Panc1 (cell line): ENCODE data around the gene NACA. TPM values are rescaled to one million over a fixed set of nuclear protein-coding genes. Genes with fewer than 3 reads are reported as not detected.

Experiments used
- ATAC-seq: fragments of 200-7000 bp; cut with Tn5 transposase; 2 replicates; pipeline ENCODE4 v1.9.1; 2020; ENCODE audit warnings: mild to moderate bottlenecking, moderate library complexity
- BruUV-seq: library from RNA; stranded (reverse); fragments of 400-500 nt; replicated peaks from 2 replicates; lab custom pipeline; 2021; lab: Mats Ljungman, UMichigan
- CTCF ChIA-PET: fragments of 300-600 bp; sonication (Branson Sonifier 250); formaldehyde crosslinking; loops from one replicate; lab custom pipeline; 2022; ENCODE audit warnings: antibody characterized with exemption; lab: Charles Lee
- POLR2A ChIA-PET: fragments of 300-600 bp; sonication (Branson Sonifier 250); formaldehyde crosslinking; loops from one replicate; lab custom pipeline; 2022; ENCODE audit warnings: antibody characterized with exemption; lab: Charles Lee
- DNase-seq: peaks from one replicate; pipeline ENCODE4 v3.0.0-alpha.2; 2010; ENCODE audit warnings: low read depth, low spot score
- H3K27ac ChIP-seq: 2 replicates; pipeline ENCODE4 v1.5.1; 2011; ENCODE audit warnings: mild to moderate bottlenecking, low read length, inconsistent platforms
- H3K27me3 ChIP-seq: fragments of 200-500 bp; sonication (Bioruptor generic); 2 replicates; pipeline ENCODE4 v1.6.0; 2014; ENCODE audit warnings: low read length, inconsistent platforms; ENCODE audit not compliant: control insufficient read depth, insufficient read depth
- H3K36me3 ChIP-seq: fragments of 200-500 bp; sonication (Bioruptor generic); 2 replicates; pipeline ENCODE4 v1.5.1; 2014; ENCODE audit warnings: inconsistent platforms, mild to moderate bottlenecking, low read length, moderate library complexity; ENCODE audit not compliant: control insufficient read depth, insufficient read depth
- H3K4me1 ChIP-seq: 2 replicates; pipeline ENCODE4 v1.5.1; 2011; ENCODE audit warnings: inconsistent platforms, mild to moderate bottlenecking, low read length, moderate library complexity; ENCODE audit not compliant: control insufficient read depth, insufficient read depth
- H3K4me3 ChIP-seq, 2 experiments: 2 replicates each; pipeline ENCODE4 v1.5.1; 2011 to 2012; ENCODE audit warnings: low read depth in 2 of 2, low read length in 2 of 2, mild to moderate bottlenecking in 2 of 2, inconsistent platforms in 1 of 2, moderate library complexity in 1 of 2
- H3K9me3 ChIP-seq: fragments of 200-500 bp; sonication (Bioruptor generic); 2 replicates; pipeline ENCODE4 v1.5.1; 2014; ENCODE audit warnings: low read depth, mild to moderate bottlenecking, inconsistent platforms, low read length, moderate library complexity; ENCODE audit not compliant: control insufficient read depth, insufficient read depth
- CTCF ChIP-seq: fragments of 450-650 bp; IDR thresholded peaks from 2 replicates; pipeline ENCODE4 v1.5.1; 2017; ENCODE audit warnings: mild to moderate bottlenecking
- POLR2AphosphoS5 ChIP-seq: IDR thresholded peaks from 2 replicates; pipeline ENCODE4 v1.6.1; 2012; ENCODE audit warnings: mild to moderate bottlenecking, low read depth, low read length, moderate library complexity
- SIN3A ChIP-seq: IDR thresholded peaks from 2 replicates; pipeline ENCODE4 v1.6.1; 2012; ENCODE audit warnings: low read depth, mild to moderate bottlenecking, low read length, moderate library complexity, borderline replicate concordance; ENCODE audit not compliant: insufficient read depth
- TCF7L2 ChIP-seq: IDR thresholded peaks from 2 replicates; pipeline ENCODE4 v1.6.1; 2011; ENCODE audit warnings: mild to moderate bottlenecking, low read depth, low read length, inconsistent platforms
- in situ Hi-C: cut with HindIII; loops from 2 replicates; pipeline ENCODE4 v1.10.0; 2016; ENCODE audit warnings: low sequenced_read_pairs, low pct_unique_long_range_greater_than_20kb
- intact Hi-C: fragments of 100-400 bp; cut with micrococcal nuclease; formaldehyde crosslinking; loops from one replicate; pipeline ENCODE4 v1.10.0; 2022; ENCODE audit not compliant: unreplicated experiment
- total RNA-seq: library from RNA; stranded (reverse); gene quantifications from one replicate; pipeline ENCODE4 v1.2.1, GENCODE V29; 2021; ENCODE audit not compliant: unreplicated experiment
- TF ChIP-seq, protein P1 (sequence below), 2 experiments: IDR thresholded peaks; 2 replicates each; pipeline ENCODE4 v1.6.1; 2011 to 2012; ENCODE audit warnings: low read depth in 2 of 2, control low read depth in 1 of 2, low read length in 1 of 2, mild to moderate bottlenecking in 1 of 2, moderate library complexity in 1 of 2; ENCODE audit not compliant: insufficient read depth in 1 of 2

NACA gene
- total RNA-seq, 1 experiment from 2014 or later = 716 TPM

- Histone ChIP-seq H3K4me1 (peaks cover 44% of the 10 kb centered on the region), H3K27me3 (no peaks in the 10 kb centered on the region), H3K4me3 (no peak overlapping the region), H3K36me3 (peaks cover 39% of the 10 kb centered on the region), H3K9me3 (no peaks in the 10 kb centered on the region), H3K27ac (no peak overlapping the region; the same call in 1 of the 2 replicates)
- TF ChIP-seq CTCF = no peak
- TF ChIP-seq, protein P1, sequence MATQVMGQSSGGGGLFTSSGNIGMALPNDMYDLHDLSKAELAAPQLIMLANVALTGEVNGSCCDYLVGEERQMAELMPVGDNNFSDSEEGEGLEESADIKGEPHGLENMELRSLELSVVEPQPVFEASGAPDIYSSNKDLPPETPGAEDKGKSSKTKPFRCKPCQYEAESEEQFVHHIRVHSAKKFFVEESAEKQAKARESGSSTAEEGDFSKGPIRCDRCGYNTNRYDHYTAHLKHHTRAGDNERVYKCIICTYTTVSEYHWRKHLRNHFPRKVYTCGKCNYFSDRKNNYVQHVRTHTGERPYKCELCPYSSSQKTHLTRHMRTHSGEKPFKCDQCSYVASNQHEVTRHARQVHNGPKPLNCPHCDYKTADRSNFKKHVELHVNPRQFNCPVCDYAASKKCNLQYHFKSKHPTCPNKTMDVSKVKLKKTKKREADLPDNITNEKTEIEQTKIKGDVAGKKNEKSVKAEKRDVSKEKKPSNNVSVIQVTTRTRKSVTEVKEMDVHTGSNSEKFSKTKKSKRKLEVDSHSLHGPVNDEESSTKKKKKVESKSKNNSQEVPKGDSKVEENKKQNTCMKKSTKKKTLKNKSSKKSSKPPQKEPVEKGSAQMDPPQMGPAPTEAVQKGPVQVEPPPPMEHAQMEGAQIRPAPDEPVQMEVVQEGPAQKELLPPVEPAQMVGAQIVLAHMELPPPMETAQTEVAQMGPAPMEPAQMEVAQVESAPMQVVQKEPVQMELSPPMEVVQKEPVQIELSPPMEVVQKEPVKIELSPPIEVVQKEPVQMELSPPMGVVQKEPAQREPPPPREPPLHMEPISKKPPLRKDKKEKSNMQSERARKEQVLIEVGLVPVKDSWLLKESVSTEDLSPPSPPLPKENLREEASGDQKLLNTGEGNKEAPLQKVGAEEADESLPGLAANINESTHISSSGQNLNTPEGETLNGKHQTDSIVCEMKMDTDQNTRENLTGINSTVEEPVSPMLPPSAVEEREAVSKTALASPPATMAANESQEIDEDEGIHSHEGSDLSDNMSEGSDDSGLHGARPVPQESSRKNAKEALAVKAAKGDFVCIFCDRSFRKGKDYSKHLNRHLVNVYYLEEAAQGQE (IDR thresholded peaks at IDR 0.05; ENCODE audit: insufficient read depth in 1 of 2, low read depth in 2 of 2, low read length in 1 of 2) = no peak
- no peak for TF ChIP-seq SIN3A
- TF ChIP-seq POLR2AphosphoS5 = no peak
- TF ChIP-seq TCF7L2 = no peak
- intact Hi-C loops (no loop called here), in situ Hi-C loops (no loop called here)
- DNase-seq = no peak
- ATAC-seq = no peak
- ChIA-PET CTCF (interaction anchor here (0.6 kb wide), 1 partner anchor 1724 kb away, joined by 3 read pairs; no protein-coding TSS in a partner anchor), POLR2A (interaction anchor here (0.6 kb wide), 1 partner anchor 16 kb away, joined by 7 read pairs; no protein-coding TSS in a partner anchor)
- no TSS peak for BruUV-seq
Measured at GRCh38 chr12:56716933-56717880, 7.9 kb downstream of the NACA start.

DNA sequence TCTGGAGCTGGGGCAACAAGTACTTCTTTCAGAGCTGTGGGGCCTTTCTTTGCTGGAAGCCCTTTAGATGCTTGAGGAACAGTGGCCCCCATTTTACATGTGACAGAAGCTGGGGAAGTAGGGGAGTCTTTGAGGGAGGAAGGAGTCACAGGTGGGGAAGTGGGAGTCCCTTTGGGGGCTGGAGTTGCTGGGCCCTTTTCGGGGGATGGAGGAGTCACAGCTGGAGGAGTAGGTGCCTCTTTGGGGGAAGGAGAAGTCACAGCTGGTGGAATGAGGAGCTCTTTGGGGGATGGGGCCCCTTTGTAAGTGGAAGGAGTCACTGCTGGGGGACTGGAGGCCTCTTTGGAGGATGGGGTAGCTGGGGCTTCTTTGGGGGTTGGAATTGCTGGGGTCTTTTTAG is 8.6 kb downstream of the NACA start:
- Histone ChIP-seq H3K4me3 (no peak overlapping the region), H3K9me3 (no peaks in the 10 kb centered on the region), H3K27ac (no peak overlapping the region; the same call in 1 of the 2 replicates), H3K36me3 (peaks cover 39% of the 10 kb centered on the region), H3K27me3 (no peaks in the 10 kb centered on the region), H3K4me1 (peaks cover 37% of the 10 kb centered on the region)
- ChIA-PET CTCF (no interaction called here), POLR2A (interaction anchor here (0.6 kb wide), 1 partner anchor 17 kb away, joined by 7 read pairs; no protein-coding TSS in a partner anchor)
- ATAC-seq = no peak
- in situ Hi-C loops = no loop called here
- BruUV-seq = no TSS peak
- TF ChIP-seq, protein P1 (IDR thresholded peaks at IDR 0.05; ENCODE audit: insufficient read depth in 1 of 2, low read depth in 2 of 2, low read length in 1 of 2) = no peak
- no peak for TF ChIP-seq CTCF
- TF ChIP-seq TCF7L2 = no peak
- TF ChIP-seq POLR2AphosphoS5 = no peak
- no peak for TF ChIP-seq SIN3A
- DNase-seq = no peak
- intact Hi-C loops = no loop called here
